GM19324 (cell line): ENCODE data around the gene MIGA1.

Experiments
- ATAC-seq: cut with Tn5 transposase; IDR thresholded peaks from one replicate; pipeline ENCODE4 v1.9.1; 2021; ENCODE audit warnings: mild to moderate bottlenecking, moderate library complexity; ENCODE audit not compliant: unreplicated experiment, low FRiP score

MIGA1 gene

DNA sequence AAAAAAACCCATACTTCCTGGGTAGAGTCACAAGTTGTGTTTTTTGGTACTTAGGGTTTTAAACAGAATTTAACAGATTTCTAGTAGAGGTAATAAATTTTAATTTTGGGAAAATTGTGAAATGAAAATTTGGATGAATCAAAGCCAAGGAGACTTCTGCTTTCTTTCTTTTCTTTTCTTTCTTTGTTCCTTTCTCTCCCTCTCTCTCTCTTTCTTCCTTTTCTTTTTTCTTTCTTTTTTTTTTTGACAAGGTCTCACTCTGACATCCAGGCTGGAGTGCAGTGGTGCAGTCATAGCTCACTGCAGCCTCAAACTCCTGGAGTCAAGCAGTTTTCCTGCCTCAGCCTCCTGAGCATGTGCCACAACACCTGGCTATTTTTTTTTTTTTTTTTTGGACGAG, 62.1 kb downstream of the MIGA1 start:
- ATAC-seq = no peak

DNA sequence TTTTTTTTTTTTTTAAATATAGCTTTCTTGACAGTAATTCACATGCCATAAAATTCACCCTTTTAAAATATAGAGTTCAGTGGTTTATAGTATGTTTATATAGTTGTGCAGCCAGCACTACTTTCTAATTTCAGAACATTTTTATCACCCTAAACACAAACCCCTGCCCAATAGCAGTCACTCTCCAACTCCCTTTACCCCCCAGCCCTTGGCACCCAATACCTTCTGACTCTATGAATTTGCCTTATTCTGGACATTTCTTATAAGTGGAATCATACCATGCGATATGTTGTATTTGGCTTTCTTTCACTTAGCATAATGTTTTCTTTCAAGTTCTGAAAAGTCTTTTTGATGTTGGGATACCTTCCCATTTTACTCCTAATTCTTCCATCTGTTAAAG, 66.5 kb downstream of the MIGA1 start:
- no peak for ATAC-seq

DNA sequence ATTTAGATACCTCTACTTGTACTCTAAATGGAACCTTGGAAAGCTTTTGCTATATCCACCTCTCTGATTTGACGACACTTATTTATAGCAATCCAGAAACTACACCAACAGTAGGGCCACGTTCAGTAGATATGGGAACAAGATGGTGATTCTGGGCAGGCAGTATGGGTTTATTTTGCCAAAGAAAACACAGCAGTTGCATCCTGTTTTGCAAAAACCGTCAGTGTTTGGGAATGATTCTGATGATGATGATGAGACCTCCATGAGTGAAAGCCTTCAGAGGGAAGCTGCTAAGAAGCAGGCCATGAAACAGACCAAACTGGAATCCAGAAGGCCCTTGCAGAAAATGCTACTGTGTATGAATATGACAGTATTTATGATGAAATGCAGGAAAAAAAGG, 67.5 kb downstream of the MIGA1 start:
- ATAC-seq = no peak

GRCh38 chr1:77847621-77848080, 68.2 kb downstream of the MIGA1 start:
- no peak for ATAC-seq

DNA sequence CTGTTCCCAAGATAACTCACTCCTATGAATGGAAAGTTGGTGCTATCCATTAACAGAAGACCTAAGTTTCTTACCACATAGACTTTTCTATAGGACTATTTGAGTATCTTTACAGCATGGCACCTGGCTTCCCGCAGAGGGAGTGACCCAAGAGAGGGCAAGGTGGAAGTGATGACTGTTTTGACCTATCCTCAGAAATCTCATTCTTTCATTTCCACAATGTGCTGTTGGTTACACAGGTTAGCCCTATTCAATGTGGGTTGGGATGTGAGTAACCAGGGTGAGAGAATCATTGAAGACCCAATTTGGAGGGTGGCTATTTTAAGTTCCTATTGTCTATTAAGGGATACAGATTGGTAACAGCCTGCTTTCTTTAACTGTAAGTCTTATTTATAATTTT, 70.6 kb downstream of the MIGA1 start:
- ATAC-seq = no peak

GRCh38 chr1:77857552-77857951, 78.1 kb downstream of the MIGA1 start:
- no peak for ATAC-seq

- ATAC-seq = no peak
Measured at GRCh38 chr1:77858725-77859124, 79.3 kb downstream of the MIGA1 start.

- no peak for ATAC-seq
Measured at GRCh38 chr1:77859248-77859647, 79.8 kb downstream of the MIGA1 start.

DNA sequence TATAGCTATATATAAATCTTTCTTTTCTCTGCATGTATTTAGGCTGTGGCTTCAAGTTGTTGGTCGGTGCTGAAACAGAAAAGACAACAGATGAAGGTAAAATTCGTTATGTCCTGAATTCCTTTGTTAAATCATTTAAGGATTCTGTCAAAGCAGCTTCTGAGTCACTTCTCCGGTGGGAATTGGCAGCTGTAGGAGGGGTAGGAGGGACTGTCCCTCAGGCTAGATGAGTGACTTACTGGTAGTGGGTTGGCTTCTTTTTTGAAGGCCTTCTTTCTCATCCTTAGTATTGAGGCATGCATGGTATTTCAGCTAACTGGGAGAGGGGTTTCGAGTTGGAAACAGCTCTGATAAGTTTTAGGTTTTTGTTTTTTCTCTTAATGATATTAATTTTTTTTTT, 86.8 kb downstream of the MIGA1 start:
- ATAC-seq = no peak

DNA sequence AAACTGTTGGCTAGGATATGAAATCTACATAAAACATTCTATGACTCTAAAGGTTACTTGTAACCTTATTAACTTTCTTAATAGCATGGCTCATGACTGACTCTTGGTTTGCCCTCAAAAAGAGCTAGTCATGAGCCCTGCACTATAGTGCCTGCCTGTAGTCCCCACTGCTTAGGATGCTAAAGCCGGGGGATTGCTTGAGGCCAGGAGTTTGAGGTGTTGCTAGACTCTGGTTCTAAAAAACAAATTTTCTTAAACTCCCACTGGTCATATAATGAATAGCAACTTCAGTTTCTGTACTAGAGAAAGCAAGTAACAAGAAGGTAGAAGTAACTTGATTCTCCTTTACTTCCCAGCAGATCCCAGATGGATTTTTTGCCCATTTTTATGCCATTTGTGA, 93.2 kb downstream of the MIGA1 start:
- ATAC-seq = no peak

DNA sequence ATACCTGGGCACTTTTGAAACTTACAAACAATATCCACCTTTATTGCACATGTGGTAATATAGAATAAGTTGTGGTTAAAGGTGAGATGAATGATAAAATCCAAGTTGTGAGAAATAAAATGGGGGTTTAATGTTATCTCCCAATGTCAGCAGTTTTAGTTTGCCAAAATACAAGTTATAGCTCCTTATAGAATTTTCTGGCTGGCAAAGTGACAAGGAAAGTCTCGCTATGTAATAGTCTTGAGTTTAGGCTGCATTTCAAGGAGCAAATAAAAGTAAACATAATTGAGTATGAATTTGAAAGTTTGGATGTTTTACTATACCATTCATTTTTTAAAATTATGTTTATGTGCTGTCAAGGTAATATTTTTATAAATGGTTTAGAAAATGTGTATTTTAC, 94.0 kb downstream of the MIGA1 start:
- no peak for ATAC-seq

DNA sequence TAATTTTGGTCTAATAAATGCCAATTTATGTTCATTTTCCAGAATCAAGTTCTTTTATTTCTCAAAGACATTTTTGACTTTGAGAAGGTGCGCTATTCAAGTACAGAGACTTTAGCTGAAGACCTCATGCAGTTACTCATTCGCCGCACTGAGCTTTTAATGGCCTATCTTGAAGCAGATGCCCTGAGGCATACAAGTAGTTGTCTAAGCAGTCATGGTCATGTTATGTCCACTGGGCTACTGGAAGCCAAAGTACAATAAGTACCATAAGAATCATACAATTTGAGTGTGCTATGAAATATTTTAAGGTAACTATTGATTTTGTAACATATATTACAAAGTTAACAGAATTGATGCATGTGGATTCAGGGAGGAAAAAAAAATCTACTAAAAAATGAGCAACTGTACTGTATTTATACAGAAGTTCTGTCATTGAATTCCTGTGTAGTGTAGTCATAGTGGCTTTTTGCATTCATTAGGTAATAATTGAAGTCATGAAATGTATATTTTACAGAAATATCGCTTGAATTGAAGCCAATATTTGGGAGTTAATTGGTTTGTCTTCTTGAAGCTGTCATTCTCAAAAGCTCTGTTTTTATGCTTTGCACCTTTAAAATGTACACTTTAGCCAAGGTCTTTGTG, 95.5 kb downstream of the MIGA1 start:
- ATAC-seq = no peak

GRCh38 chr1:77876884-77877283, 97.4 kb downstream of the MIGA1 start:
- ATAC-seq = no peak

DNA sequence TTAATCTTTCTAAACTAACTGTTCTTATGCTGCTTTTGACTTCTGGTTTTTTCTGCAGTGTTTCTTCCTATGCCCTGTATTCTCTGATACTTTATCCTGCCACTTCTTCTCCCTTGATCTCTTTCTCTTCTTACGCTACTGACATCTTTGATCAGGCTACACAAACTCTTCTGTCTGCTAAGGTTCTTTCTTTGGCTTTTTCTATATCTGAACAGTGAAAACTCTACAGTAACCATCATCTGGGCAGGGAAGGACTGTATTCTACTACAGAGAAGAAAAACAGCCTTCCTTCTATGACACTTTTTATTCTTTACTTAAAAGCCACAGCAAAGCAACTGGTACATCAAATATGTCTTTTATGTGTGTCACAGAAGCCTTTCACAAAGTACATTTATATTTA, 101.6 kb downstream of the MIGA1 start:
- no peak for ATAC-seq

DNA sequence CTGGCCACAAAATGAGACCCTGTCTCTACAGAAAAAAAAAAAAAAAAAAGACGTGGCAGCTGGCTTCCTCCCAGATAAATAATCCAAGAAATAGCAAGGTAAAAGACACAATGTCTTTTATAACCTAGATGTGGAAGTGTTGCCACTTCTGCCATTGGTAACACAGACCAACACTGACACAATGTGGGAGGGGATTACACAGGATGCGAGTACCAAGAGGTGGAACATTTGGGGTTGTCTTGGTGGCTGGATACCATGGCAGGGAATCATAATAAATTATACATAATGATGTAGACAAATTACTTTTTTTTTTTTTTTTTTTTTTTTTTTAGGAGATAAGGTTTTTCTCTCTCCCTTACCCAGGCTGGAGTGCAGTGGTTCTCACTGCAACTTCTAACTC, 103.0 kb downstream of the MIGA1 start:
- ATAC-seq = no peak

DNA sequence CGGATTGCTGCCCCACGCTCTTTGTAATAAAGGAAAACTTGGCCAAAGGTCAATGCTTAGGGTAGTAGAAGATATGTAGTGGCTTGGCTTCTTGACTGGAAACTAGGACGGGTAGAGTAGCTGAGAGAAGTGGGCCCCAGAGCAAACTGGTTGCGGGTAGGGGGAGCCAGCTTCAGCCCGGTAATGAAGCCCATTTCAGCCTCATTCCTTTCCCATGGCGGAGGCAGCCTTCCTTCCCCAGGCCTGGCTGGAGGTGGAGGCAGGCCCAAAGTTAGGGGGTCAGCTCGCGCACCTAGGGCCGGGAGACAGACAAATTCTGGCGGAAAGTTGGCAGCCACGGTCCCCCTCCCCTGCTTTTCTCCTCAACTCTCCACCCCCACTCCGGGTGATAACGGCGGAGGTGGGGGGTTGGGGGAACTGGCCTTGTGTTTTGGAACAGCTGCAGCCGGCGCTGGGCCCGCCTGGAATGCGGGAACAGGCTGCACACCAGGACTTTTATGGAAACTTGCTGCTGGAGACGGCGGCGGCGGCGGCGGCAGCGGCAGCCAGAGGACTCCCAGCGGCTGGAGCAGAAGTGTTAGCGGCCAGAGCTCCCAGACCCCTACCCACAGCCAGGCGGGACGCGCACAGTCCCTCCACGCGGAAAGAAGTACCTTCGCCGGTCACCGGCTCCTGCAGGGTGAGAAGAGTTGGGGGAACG, 108.8 kb downstream of the MIGA1 start, which contains the start of gene NEXN:
TSS of gene NEXN (plus strand) at position 544 of the 700 bp plus-strand sequence. CDS start 27,483 bp downstream, outside the sequence.
- ATAC-seq = no peak

- no peak for ATAC-seq
Measured at GRCh38 chr1:77888781-77889642, 109.6 kb downstream of the MIGA1 start.

GRCh38 chr1:77889671-77890070, 110.2 kb downstream of the MIGA1 start:
- ATAC-seq = no peak

- ATAC-seq = no peak
Measured at GRCh38 chr1:77891200-77891599, 111.8 kb downstream of the MIGA1 start.

DNA sequence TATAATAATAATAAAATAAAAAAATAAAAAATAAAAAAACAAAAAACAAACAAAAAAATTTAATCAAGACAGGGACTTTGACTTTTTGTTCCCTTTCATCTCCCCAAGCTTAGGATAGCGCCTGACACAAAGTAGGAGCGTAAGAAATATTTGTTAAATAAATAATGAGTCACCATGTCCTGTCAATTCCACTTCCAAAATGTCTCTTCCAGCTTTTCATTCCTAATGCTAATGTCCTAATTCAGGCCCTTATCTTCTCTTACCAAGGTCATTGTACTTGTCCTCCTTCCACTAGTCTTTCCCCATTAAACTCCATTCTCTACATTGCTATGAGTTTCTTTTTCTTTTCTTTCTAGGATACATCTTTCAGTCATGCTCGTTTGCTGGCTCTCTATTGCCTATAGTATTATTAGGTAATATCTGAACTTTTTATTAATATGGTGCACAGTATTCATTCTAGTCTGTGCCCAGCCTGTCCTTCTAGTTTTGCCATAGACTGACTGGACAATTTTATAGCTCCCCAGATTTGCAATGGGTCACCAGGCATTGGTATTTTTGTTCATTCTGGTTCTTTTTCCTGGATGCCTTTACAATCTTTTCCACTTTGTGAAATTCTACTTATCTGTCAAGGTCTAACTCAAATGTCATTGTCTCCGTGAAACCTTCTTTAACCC, 120.3 kb downstream of the MIGA1 start:
- ATAC-seq = no peak
